A673 (cell line): ENCODE measurements around the gene ANKRD11. TPM values are rescaled to one million over a fixed set of nuclear protein-coding genes. Genes with fewer than 3 reads are reported as not detected.

Experiments used
- BruUV-seq: library from RNA; stranded (reverse); fragments of 400-500 nt; replicated peaks from 2 replicates; lab custom pipeline; 2021; lab: Mats Ljungman, UMichigan
- CTCF ChIA-PET: fragments of 300-600 bp; sonication (Branson Sonifier 250); formaldehyde crosslinking; loops from one replicate; lab custom pipeline; 2022; ENCODE audit warnings: antibody characterized with exemption; lab: Charles Lee
- POLR2A ChIA-PET: fragments of 300-600 bp; sonication (Branson Sonifier 250); formaldehyde crosslinking; loops from one replicate; lab custom pipeline; 2022; ENCODE audit warnings: antibody characterized with exemption; ENCODE audit not compliant: low non-redundant PET; lab: Charles Lee
- DNase-seq: peaks from one replicate; pipeline ENCODE4 v3.0.0-alpha.2; 2015; ENCODE audit warnings: low spot score
- H3K27ac ChIP-seq: fragments of 200-600 bp; sonication (generic); 2 replicates; pipeline ENCODE4 v1.5.1; 2016; ENCODE audit warnings: mixed run types, low read depth, mild to moderate bottlenecking, mixed read lengths, antibody characterized with exemption, low read length; ENCODE audit not compliant: poor library complexity, severe bottlenecking
- H3K27me3 ChIP-seq: fragments of 200-600 bp; sonication (generic); replicated peaks from 2 replicates; pipeline ENCODE4 v1.6.1; 2017; ENCODE audit warnings: mixed run types, low read depth, mild to moderate bottlenecking, mixed read lengths, antibody characterized with exemption, low read length; ENCODE audit not compliant: insufficient read depth, poor library complexity
- H3K36me3 ChIP-seq: fragments of 200-600 bp; sonication (generic); 2 replicates; pipeline ENCODE4 v1.6.1; 2016; ENCODE audit warnings: mixed run types, mild to moderate bottlenecking, mixed read lengths, antibody characterized with exemption, low read length; ENCODE audit not compliant: insufficient read depth, poor library complexity, severe bottlenecking
- H3K4me1 ChIP-seq: fragments of 200-600 bp; sonication (generic); 2 replicates; pipeline ENCODE4 v1.6.1; 2017; ENCODE audit warnings: mixed run types, mild to moderate bottlenecking, mixed read lengths, antibody characterized with exemption, low read length; ENCODE audit not compliant: insufficient read depth, poor library complexity, severe bottlenecking
- H3K4me3 ChIP-seq: fragments of 200-600 bp; sonication (generic); 2 replicates; pipeline ENCODE4 v1.5.1; 2016; ENCODE audit warnings: low read depth, mixed run types, mild to moderate bottlenecking, mixed read lengths, low read length; ENCODE audit not compliant: poor library complexity, severe bottlenecking
- H3K9me3 ChIP-seq: fragments of 200-600 bp; sonication (generic); 2 replicates; pipeline ENCODE4 v1.6.1; 2016; ENCODE audit warnings: mixed run types, low read depth, mild to moderate bottlenecking, mixed read lengths, antibody characterized with exemption, low read length; ENCODE audit not compliant: poor library complexity, severe bottlenecking
- CTCF ChIP-seq: fragments of 300-800, 200-600 bp; sonication (generic); conservative IDR thresholded peaks from 2 replicates; pipeline ENCODE4 v1.5.1; 2017; ENCODE audit warnings: low read depth, mild to moderate bottlenecking, antibody characterized with exemption, low read length, moderate library complexity, mixed read lengths
- EZH2 ChIP-seq: fragments of 200-600 bp; sonication (generic); IDR thresholded peaks from 2 replicates; pipeline ENCODE4 v1.6.1; 2017; ENCODE audit warnings: borderline replicate concordance, low read depth, mild to moderate bottlenecking, mixed read lengths, antibody characterized with exemption, low read length; ENCODE audit not compliant: poor library complexity, severe bottlenecking
- intact Hi-C: fragments of 100-400 bp; cut with micrococcal nuclease; formaldehyde crosslinking; loops from one replicate; pipeline ENCODE4 v1.10.0; 2022; ENCODE audit not compliant: unreplicated experiment
- total RNA-seq: library from RNA; stranded (reverse); gene quantifications from 2 replicates; pipeline ENCODE4 v1.2.3, GENCODE V29; 2021

Gene ANKRD11
- total RNA-seq, 1 experiment from 2014 or later, result 217 TPM

- DNase-seq, result no peak
- Histone ChIP-seq H3K9me3 (no peaks in the 10 kb centered on the region), H3K27ac (no peak overlapping the region), H3K27me3 (no peaks in the 10 kb centered on the region), H3K4me1 (no peaks in the 10 kb centered on the region), H3K4me3 (no peak overlapping the region), H3K36me3 (peaks cover 41% of the 10 kb centered on the region)
- BruUV-seq, result no TSS peak
- ChIA-PET CTCF (no interaction called here), POLR2A (interaction anchor here (0.6 kb wide), 1 partner anchor 23 kb away, joined by 18 read pairs; no protein-coding TSS in a partner anchor)
- TF ChIP-seq CTCF (no peak), EZH2 (no peak)
- intact Hi-C loops, result no loop called here
These were observed 41.6 kb upstream of the ANKRD11 start for GRCh38 chr16:89531821-89532526.

- peaks cover 52% of the 10 kb centered on the region for H3K36me3 ChIP-seq
- POLR2A ChIA-PET, result no interaction called here
These were observed 40.3 kb upstream of the ANKRD11 start for GRCh38 chr16:89530401-89531381.

More at GRCh38 chr16:89530401-89531381, 40.3 kb upstream of the ANKRD11 start:
- Histone ChIP-seq H3K4me1 (no peaks in the 10 kb centered on the region), H3K4me3 (no peak overlapping the region), H3K9me3 (no peaks in the 10 kb centered on the region), H3K27ac (no peak overlapping the region), H3K27me3 (no peaks in the 10 kb centered on the region)
- no peak for DNase-seq
- no TSS peak for BruUV-seq
- intact Hi-C loops, result no loop called here
- TF ChIP-seq EZH2, result no peak
- TF ChIP-seq CTCF, result no peak
- CTCF ChIA-PET, result no interaction called here
